Measurements from ENCODE around the gene NOX5. TPM values are rescaled to one million over a fixed set of nuclear protein-coding genes. Genes with fewer than 3 reads are reported as not detected.
"Not testable (repeated sequence)": the region's sequence is repeated elsewhere in the genome, so short reads cannot be mapped to it uniquely, and the experiment has no call there.

The NOX5 gene
- total RNA-seq = 0.14 TPM
- long read RNA-seq = 0 reads

GRCh38 chr15:69014454-69014853 is at the start of gene NOX5:
TSS of gene NOX5 (plus strand) at chr15:69014695. CDS start at chr15:69014736, 41 bp downstream.
- no peak for ATAC-seq
- Histone ChIP-seq H3K9me3 (no peaks in the 10 kb centered on the region), H3K27ac (no peak within 1 kb of the TSS), H3K4me3 (no peak within 1 kb of the TSS), H3K36me3 (no peaks in the 10 kb centered on the region), H3K27me3 (no peaks in the 10 kb centered on the region), H3K4me1 (no peaks in the 10 kb centered on the region)
- no peak for DNase-seq
- TF ChIP-seq CTCF (IDR thresholded peaks at IDR 0.05) = no peak
- intact Hi-C loops (cut with DNase I) = no loop called here

GRCh38 chr15:68966996-68967395 is 47.5 kb upstream of the NOX5 start:
- intact Hi-C loops (cut with DNase I) = no loop called here
- no peaks in the 10 kb centered on the region for H3K36me3 ChIP-seq
- no peak for TF ChIP-seq CTCF (IDR thresholded peaks at IDR 0.05)
- H3K4me3 ChIP-seq = no peak overlapping the region
- peaks cover 15% of the 10 kb centered on the region for H3K27me3 ChIP-seq
- DNase-seq (no peak), ATAC-seq (no peak)
- H3K4me1 ChIP-seq = no peaks in the 10 kb centered on the region
- no peaks in the 10 kb centered on the region for H3K9me3 ChIP-seq
- no peak overlapping the region for H3K27ac ChIP-seq

GRCh38 chr15:68967948-68968347 is 46.5 kb upstream of the NOX5 start:
- ATAC-seq (no peak), DNase-seq (no peak)
- Histone ChIP-seq H3K27ac (no peak overlapping the region), H3K9me3 (no peaks in the 10 kb centered on the region), H3K36me3 (no peaks in the 10 kb centered on the region), H3K27me3 (peaks cover 15% of the 10 kb centered on the region), H3K4me1 (no peaks in the 10 kb centered on the region), H3K4me3 (no peak overlapping the region)
- intact Hi-C loops (cut with DNase I) = no loop called here
- TF ChIP-seq CTCF (IDR thresholded peaks at IDR 0.05) = no peak

- peaks cover 11% of the 10 kb centered on the region for H3K27me3 ChIP-seq
- no peak for TF ChIP-seq CTCF (IDR thresholded peaks at IDR 0.05)
- no peak overlapping the region for H3K27ac ChIP-seq
- ATAC-seq = no peak
- no peak for DNase-seq
- no peaks in the 10 kb centered on the region for H3K36me3 ChIP-seq
- intact Hi-C loops (cut with DNase I) = no loop called here
- no peak overlapping the region for H3K4me3 ChIP-seq
- H3K9me3 ChIP-seq = no peaks in the 10 kb centered on the region
- no peaks in the 10 kb centered on the region for H3K4me1 ChIP-seq
Observed at GRCh38 chr15:68969298-68969697, 45.2 kb upstream of the NOX5 start.

GRCh38 chr15:68972201-68973065 is 42.1 kb upstream of the NOX5 start:
- no peaks in the 10 kb centered on the region for H3K9me3 ChIP-seq
- intact Hi-C loops (cut with DNase I) = no loop called here
- H3K4me3 ChIP-seq = no peak overlapping the region
- no peak overlapping the region for H3K27ac ChIP-seq
- no peaks in the 10 kb centered on the region for H3K36me3 ChIP-seq
- H3K27me3 ChIP-seq = peaks cover under 1% of the 10 kb centered on the region
- DNase-seq (no peak), ATAC-seq (no peak)
- no peak for TF ChIP-seq CTCF (IDR thresholded peaks at IDR 0.05)
- no peaks in the 10 kb centered on the region for H3K4me1 ChIP-seq

GRCh38 chr15:68975651-68976160 is 38.8 kb upstream of the NOX5 start:
- ATAC-seq; H3K27ac ChIP-seq; H3K9me3 ChIP-seq; H3K4me3 ChIP-seq; H3K4me1 ChIP-seq; H3K27me3 ChIP-seq; intact Hi-C loops (cut with DNase I); DNase-seq; H3K36me3 ChIP-seq: not testable (repeated sequence)

- H3K4me1 ChIP-seq; intact Hi-C loops (cut with DNase I); ATAC-seq; H3K27ac ChIP-seq; H3K27me3 ChIP-seq; DNase-seq; H3K4me3 ChIP-seq; H3K9me3 ChIP-seq; H3K36me3 ChIP-seq: not testable (repeated sequence)
Observed at GRCh38 chr15:68977426-68977825, 37.1 kb upstream of the NOX5 start.
